CMK (cell line): ENCODE measurements around the gene ENDOV.
A peak's percentile ranks its signal among the peaks of the same experiment; 100 is the strongest.

ENCODE experiments used
- DNase-seq: peaks from one replicate; pipeline ENCODE4 v3.0.0-alpha.2; 2010; ENCODE audit warnings: low read depth

The ENDOV gene

GRCh38 chr17:80449930-80450576 lies 35.1 kb downstream of the ENDOV start:
- no peak for DNase-seq

GRCh38 chr17:80451104-80451775 lies 36.3 kb downstream of the ENDOV start:
- DNase-seq, result no peak

GRCh38 chr17:80452173-80452915 lies 37.4 kb downstream of the ENDOV start:
- DNase-seq, result no peak

DNA sequence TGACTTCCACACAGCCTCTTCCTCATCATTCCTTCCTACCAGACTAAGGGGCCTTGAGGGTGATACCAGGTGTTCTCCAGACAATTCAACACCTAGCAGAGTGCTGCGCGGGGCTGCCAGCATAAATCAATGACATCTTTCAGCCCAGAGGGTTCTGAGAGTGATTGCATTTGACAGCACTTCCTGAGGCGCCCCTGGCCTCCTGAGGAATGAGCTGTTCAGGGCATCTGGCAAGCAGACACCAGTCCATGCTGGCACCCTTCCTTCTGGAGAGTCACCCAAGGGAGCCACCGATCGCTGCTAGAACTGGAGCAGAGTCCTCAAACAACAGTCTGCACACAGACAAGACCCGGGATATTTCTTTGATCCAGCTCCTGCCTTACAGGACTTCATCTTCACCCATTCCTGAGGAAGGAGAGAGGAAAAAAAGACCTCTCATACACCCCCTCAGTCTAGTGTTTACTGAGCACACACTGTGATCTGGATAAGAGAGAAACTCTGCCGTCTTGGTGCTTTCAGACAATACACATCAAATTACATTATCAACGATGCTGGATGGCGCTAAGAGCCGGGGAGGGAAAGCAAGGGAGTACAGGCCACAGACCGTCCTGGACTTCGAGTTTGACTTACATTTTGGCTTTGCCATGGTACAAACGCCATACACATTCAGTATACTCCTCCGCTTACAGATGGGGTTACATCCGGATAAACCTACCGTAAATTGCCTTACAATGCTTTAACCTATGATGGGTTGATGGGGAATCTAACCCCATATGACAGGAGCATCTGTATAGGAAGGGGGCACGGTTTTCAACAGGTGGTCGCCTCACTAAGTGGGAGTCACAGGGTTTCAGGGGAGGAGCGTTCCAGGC lies 38.4 kb downstream of the ENDOV start:
- DNase-seq, result no peak

GRCh38 chr17:80453998-80454556 lies 39.1 kb downstream of the ENDOV start:
- no peak for DNase-seq

GRCh38 chr17:80454557-80455335 lies 39.8 kb downstream of the ENDOV start:
- DNase-seq, result peak; percentile 92

- no peak for DNase-seq
Observed at GRCh38 chr17:80455336-80455710, 40.4 kb downstream of the ENDOV start.

GRCh38 chr17:80455784-80456183 lies 40.8 kb downstream of the ENDOV start:
- DNase-seq, result no peak

- DNase-seq, result no peak
Observed at GRCh38 chr17:80456465-80457235, 41.7 kb downstream of the ENDOV start.

GRCh38 chr17:80457236-80457856 lies 42.4 kb downstream of the ENDOV start:
- no peak for DNase-seq

DNA sequence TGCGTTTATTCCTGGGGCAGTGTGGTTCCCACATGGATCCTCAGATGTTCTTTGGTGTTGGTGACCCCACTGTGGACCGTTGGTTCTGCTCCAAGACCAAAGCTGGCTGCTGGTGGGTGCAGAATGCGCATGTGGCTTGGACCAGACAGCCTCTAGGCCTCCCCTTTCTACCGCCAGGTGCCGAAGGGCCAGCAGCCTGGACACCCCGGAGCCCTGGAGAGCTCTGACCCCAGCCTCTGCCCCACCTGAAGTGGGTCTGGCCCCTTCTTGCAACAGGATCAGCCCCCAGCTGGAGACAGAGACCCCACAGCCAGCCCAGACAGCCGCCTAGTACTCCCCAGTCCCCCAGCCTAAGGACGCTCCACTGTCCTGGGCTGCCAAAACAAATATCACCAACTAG lies 43.0 kb downstream of the ENDOV start:
- no peak for DNase-seq

GRCh38 chr17:80459234-80459633 lies 44.3 kb downstream of the ENDOV start:
- DNase-seq, result no peak

DNA sequence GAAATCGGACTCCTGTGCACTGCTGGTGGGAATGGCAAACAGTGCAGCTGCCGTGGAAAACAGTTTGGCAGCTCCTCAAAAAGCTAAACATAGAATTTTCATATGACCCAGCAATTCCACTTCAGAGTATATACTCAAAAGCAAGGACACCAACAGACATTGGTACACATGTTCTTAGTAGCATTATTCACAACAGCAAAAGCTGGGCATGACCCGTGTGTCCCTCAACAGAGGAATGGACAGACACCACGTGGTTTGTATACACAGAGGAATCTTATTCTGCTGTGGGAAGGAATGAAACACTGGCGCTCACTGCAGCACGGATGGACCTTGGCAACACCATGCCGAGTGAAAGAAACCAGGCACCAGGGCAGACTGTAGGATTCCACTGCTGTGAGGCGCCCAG lies 45.5 kb downstream of the ENDOV start:
- DNase-seq, result no peak

- DNase-seq, result no peak
Observed at GRCh38 chr17:80461528-80462160, 46.7 kb downstream of the ENDOV start.

DNA sequence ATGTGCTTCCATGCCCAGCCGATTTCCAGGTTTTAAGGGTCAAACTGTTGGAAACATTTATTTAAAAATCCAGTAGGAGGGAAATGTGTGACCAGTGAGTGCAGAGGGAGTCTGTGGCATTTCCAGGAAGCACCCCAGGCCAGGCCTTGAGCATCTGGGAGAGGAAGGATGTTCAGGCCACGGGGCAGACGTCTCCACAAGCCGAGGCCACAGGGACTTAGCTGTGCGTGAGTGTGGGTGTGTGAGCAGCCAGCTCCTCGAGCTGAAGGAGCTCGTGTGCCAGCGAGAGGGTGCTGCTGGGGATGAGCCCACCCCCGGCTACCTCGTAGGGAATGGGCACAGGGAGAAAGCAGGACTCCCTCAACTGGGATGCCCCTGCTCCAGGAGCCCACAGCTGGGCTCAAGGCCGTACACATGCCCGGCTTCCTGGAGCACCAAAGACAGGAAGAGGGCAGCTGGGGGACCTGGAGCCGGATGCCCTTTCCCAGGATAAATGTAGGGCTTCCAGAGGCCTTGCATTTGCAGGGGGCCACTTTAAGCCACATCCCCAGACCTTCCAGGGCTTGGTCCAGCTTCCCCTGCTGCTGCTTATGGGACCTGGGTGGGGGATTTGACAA lies 48.9 kb downstream of the ENDOV start:
- DNase-seq, result no peak

DNA sequence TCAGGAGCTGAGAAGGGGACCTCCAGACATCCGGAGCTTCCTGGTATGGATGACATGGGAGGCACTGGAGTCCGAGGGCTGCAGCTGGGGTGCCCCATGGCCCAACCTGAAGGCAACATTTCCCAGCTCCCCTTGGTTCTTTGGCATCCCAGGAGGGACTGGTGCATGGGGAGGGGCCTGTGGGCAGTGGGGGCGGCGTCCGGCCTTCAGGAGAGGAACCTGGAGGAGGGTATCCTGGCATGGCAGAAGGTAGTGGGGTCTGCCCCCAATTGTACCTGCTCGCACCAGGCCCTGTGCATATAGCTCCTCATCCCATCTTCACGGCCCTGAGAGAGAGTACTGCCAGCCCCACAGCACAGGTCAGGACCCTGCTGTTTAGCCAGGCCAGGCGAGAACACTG lies 49.5 kb downstream of the ENDOV start:
- DNase-seq, result no peak

DNA sequence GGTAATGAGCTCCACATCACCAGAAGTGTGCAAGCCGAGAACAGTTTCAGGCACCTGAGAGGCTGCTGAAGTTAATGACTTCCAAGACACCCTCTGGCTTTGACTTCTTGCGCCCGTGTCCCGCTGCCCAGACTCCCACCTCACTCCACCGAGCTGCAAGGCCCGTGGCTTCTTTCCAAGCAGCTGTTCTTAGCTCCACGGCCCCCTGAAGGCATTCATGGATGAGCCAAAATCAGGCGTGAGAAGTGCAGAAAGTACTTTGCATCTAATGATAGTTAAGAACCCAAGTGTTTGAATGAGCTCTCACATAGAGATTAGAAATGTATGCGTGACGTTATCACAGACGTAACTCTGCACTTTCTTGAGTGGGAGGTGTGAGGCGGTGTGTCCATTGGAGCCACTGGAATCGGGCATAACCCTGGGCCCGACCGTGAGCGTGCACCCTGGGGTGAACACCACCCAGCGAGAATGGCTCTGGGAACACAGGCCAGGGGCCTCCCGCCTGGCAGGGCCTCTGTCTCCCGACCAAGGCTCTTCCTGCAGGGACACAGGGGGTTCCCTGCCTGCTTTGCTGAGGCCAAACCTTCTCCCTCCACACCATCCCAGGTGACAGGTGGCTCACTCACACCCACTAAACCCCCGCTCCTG lies 50.5 kb downstream of the ENDOV start:
- no peak for DNase-seq

DNA sequence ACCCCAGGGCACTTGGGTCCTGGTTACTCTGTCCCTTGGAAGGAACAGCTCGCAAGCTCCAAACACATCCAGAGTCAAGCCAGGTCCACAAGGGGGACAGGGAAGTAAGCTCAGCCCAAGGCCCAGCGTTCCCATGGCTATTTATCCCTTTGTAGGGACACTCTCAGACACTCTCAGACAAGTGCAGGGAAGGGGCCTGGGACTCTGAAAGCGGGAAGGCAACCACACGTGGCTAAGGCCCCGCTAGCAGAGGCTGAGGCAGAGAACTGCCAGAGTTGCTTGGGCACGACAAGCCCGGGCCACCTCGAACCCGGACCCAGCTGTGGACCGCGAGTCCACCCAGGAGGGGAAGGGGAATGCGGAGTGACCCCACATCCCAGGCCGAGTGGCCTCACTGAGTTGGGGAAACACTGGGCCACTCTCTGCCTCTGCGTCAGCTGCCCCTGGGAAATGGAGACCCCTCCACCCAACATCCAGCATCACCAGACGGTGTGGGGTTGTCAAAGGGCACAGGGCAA lies 51.3 kb downstream of the ENDOV start:
- DNase-seq, result no peak
